GM13977 (cell line): ENCODE results near the gene TNFRSF11A.

Experiments used
- DNase-seq: peaks from one replicate; pipeline ENCODE4 v3.0.0; 2012; ENCODE audit warnings: low spot score
- in situ Hi-C: fragments of 300-500 bp; cut with MboI; formaldehyde crosslinking; loops from one replicate; pipeline ENCODE4 v1.12.0; 2022; ENCODE audit warnings: low sequenced_read_pairs, low pct_unique_long_range_greater_than_20kb, mixed read lengths, inconsistent platforms; ENCODE audit not compliant: unreplicated experiment
- TF ChIP-seq, protein P1 (sequence below): IDR thresholded peaks from 2 replicates; pipeline ENCODE4 v1.5.1; 2012; ENCODE audit warnings: mild to moderate bottlenecking, control low read depth; ENCODE audit not compliant: insufficient read depth; ENCODE audit errors: extremely low read depth, missing control alignments

The TNFRSF11A gene

DNA sequence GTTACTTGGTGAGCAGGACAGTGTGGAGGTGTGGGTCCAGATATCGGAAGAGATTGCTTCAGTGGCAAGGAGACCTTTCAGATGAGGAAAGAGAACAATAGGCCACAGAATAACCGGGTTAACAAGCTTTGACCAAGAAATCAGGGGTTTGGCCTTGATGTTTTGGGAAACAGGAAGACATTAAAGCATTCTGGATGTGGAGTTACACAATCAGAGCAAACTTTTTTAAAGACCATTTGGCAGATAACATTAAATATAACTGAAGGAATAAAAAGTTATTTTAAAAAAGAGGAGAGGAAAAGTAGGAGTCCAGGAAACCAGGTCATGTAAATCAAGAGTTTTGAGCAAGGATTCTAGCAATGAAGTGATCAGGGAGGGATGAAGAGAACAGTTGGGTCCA lies 35.7 kb downstream of the TNFRSF11A start:
- TF ChIP-seq, protein P1, sequence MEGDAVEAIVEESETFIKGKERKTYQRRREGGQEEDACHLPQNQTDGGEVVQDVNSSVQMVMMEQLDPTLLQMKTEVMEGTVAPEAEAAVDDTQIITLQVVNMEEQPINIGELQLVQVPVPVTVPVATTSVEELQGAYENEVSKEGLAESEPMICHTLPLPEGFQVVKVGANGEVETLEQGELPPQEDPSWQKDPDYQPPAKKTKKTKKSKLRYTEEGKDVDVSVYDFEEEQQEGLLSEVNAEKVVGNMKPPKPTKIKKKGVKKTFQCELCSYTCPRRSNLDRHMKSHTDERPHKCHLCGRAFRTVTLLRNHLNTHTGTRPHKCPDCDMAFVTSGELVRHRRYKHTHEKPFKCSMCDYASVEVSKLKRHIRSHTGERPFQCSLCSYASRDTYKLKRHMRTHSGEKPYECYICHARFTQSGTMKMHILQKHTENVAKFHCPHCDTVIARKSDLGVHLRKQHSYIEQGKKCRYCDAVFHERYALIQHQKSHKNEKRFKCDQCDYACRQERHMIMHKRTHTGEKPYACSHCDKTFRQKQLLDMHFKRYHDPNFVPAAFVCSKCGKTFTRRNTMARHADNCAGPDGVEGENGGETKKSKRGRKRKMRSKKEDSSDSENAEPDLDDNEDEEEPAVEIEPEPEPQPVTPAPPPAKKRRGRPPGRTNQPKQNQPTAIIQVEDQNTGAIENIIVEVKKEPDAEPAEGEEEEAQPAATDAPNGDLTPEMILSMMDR: no peak
- no peak for DNase-seq
- in situ Hi-C loops: no loop called here

DNA sequence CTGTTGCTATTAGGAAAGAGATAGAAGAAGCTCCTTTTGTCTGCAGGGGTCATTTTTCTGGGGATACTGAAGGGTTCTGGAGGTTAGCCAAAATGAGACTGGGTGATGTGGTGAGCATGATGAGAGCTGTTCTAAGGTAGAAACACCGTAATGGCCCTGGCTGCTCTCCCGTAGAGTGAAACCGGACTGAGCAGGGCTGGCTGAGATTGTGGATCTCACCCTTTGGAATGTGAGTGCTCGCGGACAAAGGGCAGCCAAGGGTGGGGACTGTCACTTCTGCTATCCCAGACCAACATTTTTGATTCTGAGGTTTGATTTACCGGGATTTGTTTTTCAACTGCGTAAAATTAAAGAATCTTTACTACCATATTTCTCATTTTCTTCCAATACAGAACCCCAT lies 36.2 kb downstream of the TNFRSF11A start:
- no peak for DNase-seq
- in situ Hi-C loops: no loop called here
- TF ChIP-seq, protein P1: no peak

DNA sequence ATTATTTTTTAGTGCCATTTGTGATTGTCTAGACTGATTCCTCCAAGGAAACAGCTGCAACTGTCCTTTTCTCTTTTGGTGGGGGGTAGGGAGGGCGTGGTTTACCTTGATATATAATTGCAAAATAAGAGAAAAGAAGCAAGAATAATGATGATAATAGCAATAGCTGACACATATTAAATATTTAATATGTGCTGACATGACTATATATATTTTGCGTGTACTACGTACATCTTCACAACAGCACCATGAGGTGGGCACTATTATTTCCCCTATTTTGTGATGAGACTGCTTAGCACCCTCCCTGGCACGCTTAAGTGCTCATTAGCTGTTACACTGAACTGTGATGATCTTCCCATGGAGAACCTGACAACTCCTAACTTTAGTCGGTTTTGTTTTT lies 39.4 kb downstream of the TNFRSF11A start:
- in situ Hi-C loops: no loop called here
- TF ChIP-seq, protein P1: no peak
- no peak for DNase-seq

DNA sequence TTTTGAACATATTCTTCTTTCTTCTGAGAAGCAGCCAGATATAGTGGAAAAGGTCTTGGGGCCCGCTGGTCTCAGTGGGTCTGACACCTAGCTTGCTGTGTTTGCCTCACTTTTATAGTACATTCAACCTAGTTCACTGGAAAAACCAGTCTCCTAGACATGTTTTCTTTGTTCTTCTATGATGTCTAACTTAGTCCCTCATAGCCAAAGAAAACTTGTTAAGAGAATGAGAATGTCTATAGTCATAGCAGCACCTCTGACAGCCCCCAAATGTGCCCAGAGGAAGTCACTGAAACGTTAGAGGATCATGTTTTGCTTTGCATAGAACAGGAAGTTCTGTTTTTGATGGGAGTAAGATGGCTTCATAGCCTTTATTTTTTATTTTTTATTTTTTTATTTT lies 40.3 kb downstream of the TNFRSF11A start:
- TF ChIP-seq, protein P1: no peak
- in situ Hi-C loops: no loop called here
- no peak for DNase-seq

DNA sequence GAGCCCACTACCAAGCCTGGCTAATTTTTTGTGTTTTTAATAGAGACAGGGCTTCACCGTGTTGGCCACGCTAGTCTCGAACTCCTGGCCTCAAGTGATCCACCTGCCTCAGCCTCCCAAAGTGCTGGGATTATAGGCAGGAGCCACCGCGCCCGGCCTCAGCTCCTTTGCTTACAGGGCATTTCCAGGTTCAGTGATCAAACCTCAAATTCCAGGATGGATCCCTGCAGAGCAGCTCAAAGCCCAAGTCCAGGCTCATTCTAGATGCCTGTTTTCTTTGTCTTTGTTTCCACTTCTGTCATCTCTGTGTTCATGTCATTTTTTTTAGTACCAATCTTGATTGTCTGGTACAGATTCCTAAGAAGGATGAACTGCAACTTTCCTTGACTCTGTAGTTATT lies 41.9 kb downstream of the TNFRSF11A start:
- no peak for DNase-seq
- TF ChIP-seq, protein P1: no peak
- in situ Hi-C loops: no loop called here

DNA sequence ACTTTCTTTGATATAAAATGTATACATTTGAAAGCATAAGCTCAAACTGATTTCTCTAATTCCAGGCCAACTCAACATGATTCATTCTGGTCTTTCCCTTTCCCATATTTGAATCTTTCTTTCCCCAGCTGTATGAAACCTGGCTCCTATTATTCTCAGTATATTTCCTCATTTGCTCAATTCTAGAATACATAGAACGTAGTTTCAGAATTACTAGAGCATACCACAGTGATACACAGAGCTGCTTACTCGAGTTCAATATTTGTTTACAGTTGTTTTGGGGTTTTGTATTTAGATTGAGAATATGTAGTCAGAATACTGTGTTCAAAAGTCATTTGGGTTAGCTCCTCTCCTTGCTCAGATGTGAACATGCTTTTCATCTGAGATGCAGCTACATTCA lies 43.0 kb downstream of the TNFRSF11A start:
- in situ Hi-C loops: no loop called here
- DNase-seq: no peak
- TF ChIP-seq, protein P1: no peak

DNA sequence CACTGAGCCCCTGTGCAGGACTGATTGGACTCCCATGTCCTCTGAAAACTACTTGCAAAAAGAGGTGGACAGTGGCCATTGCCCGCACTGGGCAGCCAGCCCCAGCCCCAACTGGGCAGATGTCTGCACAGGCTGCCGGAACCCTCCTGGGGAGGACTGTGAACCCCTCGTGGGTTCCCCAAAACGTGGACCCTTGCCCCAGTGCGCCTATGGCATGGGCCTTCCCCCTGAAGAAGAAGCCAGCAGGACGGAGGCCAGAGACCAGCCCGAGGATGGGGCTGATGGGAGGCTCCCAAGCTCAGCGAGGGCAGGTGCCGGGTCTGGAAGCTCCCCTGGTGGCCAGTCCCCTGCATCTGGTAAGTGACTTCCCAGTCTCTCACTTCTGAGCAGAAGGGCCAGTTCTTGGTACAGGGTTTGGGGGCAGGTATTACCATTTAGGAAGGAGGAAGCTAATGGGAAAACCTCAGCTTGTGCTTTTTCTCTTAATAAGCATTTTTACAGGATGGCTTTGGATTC lies 44.1 kb downstream of the TNFRSF11A start:
- TF ChIP-seq, protein P1: no peak
- DNase-seq: no peak
- in situ Hi-C loops: no loop called here
